ENCODE results near the gene PLCH1.

DNA sequence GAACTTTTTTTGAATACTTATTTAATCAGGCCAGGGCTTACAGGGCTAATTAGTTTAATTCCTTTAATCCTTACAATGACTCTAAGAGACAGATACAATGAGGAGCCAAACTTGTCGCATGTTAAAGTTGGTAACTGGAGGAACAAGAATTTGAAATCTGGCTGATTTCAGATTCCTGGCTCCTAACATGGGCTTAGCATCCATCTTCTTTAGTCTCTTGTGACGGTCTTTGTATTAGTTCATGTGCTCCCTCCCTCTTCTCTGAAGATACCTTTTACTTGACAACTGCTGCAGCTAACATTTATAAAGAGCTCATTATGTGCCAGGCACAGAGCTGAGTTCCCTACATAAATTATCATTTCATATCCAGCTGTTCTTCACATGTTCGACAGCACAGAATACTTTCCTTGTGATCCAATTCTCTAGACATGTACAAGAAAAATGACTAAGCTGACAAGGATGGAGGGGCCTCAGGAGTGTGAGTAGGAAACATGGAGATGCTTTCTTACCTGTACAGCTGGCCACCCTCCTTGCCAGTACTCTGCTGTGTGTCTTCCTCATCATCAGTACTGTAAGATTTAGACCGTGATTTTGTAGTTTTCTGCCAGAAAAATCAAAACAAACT, 244.6 kb downstream of the PLCH1 start:
- TF ChIP-seq CTCF (conservative IDR thresholded peaks at IDR 0.05) (no peak), EZH2 (IDR thresholded peaks at IDR 0.05; ENCODE audit: low read depth) (no peak)
